SU-DHL-6 (cell line): Measurements from ENCODE around the gene BMP6.

Experiments used
- H2AFZ ChIP-seq: fragments of 200-600 bp; sonication (generic); 2 replicates; pipeline ENCODE4 v1.6.1; 2014; ENCODE audit warnings: low read depth, mild to moderate bottlenecking, moderate library complexity, mixed read lengths, antibody characterized with exemption, low read length; ENCODE audit not compliant: severe bottlenecking
- H3F3A ChIP-seq: fragments of 200-600 bp; shearing (Covaris generic); 2 replicates; pipeline ENCODE4 v1.6.0; 2016; ENCODE audit warnings: antibody characterized with exemption, mild to moderate bottlenecking; ENCODE audit not compliant: insufficient read depth
- H3K27ac ChIP-seq: fragments of 200-600 bp; sonication (generic); 2 replicates; pipeline ENCODE4 v1.5.1; 2016; ENCODE audit warnings: low read depth, mild to moderate bottlenecking, low read length, moderate library complexity, mixed read lengths
- H3K27me3 ChIP-seq: fragments of 200-600 bp; sonication (generic), shearing (Covaris generic); 2 replicates; pipeline ENCODE4 v1.6.0; 2014; ENCODE audit warnings: mild to moderate bottlenecking, low read length
- H3K36me3 ChIP-seq: fragments of 200-600 bp; sonication (generic); 2 replicates; pipeline ENCODE4 v1.6.1; 2014; ENCODE audit warnings: mild to moderate bottlenecking, low read length, mixed read lengths
- H3K4me2 ChIP-seq: fragments of 300-600, 200-600 bp; shearing (Covaris generic), sonication (generic); 2 replicates; pipeline ENCODE4 v1.6.0; 2014; ENCODE audit warnings: low read length, low read depth, mild to moderate bottlenecking; ENCODE audit not compliant: poor library complexity, severe bottlenecking
- H3K4me3 ChIP-seq: fragments of 200-600 bp; sonication (generic); 2 replicates; pipeline ENCODE4 v1.5.1; 2014; ENCODE audit warnings: antibody characterized with exemption, low read length, mild to moderate bottlenecking, mixed read lengths; ENCODE audit not compliant: insufficient read depth, poor library complexity, severe bottlenecking
- H3K79me2 ChIP-seq: fragments of 200-600 bp; sonication (generic); 2 replicates; pipeline ENCODE4 v1.6.1; 2014; ENCODE audit warnings: mild to moderate bottlenecking, low read length, moderate library complexity; ENCODE audit not compliant: insufficient read depth
- H3K9ac ChIP-seq: fragments of 200-600 bp; sonication (generic); 2 replicates; pipeline ENCODE4 v1.7.0; 2014; ENCODE audit warnings: mild to moderate bottlenecking, low read length
- H3K9me2 ChIP-seq: fragments of 200-600 bp; sonication (generic); replicated peaks from 2 replicates; pipeline ENCODE4 v1.6.1; 2014; ENCODE audit warnings: low read length; ENCODE audit not compliant: insufficient read depth
- H3K9me3 ChIP-seq: fragments of 200-600 bp; sonication (generic); 2 replicates; pipeline ENCODE4 v1.6.1; 2014; ENCODE audit warnings: low read length, mixed read lengths; ENCODE audit not compliant: insufficient read depth
- H4K20me1 ChIP-seq: fragments of 200-600 bp; sonication (generic); 2 replicates; pipeline ENCODE4 v1.6.1; 2014; ENCODE audit warnings: low read depth, mild to moderate bottlenecking, antibody characterized with exemption, low read length, moderate library complexity, mixed read lengths
- EZH2phosphoT487 ChIP-seq: fragments of 200-600 bp; sonication (generic), shearing (Covaris generic); conservative IDR thresholded peaks from 2 replicates; pipeline ENCODE4 v1.6.1; 2018; ENCODE audit warnings: mild to moderate bottlenecking, antibody characterized with exemption, low read length, moderate library complexity, mixed read lengths
- TF ChIP-seq, protein P1 (sequence below): fragments of 200-600 bp; sonication (generic); IDR thresholded peaks from one replicate; pipeline ENCODE4 v1.5.1; 2017; ENCODE audit warnings: antibody characterized with exemption, mild to moderate bottlenecking, low read length, moderate library complexity; ENCODE audit not compliant: insufficient read depth, poor library complexity, severe bottlenecking

Gene BMP6

DNA sequence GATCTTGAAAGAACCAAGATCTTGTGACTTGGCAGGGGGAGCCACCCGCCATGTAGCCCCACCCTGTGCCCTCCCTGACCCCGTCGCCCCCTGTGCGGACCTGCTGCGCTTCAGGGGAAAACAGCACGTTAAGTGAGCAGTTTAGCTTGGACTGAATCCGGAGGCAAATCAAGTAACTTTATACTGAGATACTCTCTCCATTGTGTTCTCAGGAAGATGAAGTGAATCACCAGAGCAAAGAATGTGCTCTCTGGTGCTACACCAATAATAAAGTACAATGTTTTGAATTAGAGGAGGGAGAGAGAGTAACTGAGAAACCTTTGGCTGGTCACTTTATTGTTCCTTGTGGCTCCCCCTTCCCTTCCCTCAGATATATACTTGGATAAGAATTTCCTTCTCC lies 101.2 kb downstream of the BMP6 start:
- no peaks in the 10 kb centered on the region for H3K27me3 ChIP-seq
- H3K36me3 ChIP-seq: no peaks in the 10 kb centered on the region
- H3K9me2 ChIP-seq: no peaks in the 10 kb centered on the region
- H3K9me3 ChIP-seq: 0 out of 2 replicates have a peak, but pooled peaks cover 9% of the 10 kb centered on the region
- no peaks in the 10 kb centered on the region for H4K20me1 ChIP-seq
- H3F3A ChIP-seq: no peaks in the 10 kb centered on the region
- no peak overlapping the region for H3K4me2 ChIP-seq
- H2AFZ ChIP-seq: no peak overlapping the region
- TF ChIP-seq EZH2phosphoT487: no peak
- TF ChIP-seq, protein P1, sequence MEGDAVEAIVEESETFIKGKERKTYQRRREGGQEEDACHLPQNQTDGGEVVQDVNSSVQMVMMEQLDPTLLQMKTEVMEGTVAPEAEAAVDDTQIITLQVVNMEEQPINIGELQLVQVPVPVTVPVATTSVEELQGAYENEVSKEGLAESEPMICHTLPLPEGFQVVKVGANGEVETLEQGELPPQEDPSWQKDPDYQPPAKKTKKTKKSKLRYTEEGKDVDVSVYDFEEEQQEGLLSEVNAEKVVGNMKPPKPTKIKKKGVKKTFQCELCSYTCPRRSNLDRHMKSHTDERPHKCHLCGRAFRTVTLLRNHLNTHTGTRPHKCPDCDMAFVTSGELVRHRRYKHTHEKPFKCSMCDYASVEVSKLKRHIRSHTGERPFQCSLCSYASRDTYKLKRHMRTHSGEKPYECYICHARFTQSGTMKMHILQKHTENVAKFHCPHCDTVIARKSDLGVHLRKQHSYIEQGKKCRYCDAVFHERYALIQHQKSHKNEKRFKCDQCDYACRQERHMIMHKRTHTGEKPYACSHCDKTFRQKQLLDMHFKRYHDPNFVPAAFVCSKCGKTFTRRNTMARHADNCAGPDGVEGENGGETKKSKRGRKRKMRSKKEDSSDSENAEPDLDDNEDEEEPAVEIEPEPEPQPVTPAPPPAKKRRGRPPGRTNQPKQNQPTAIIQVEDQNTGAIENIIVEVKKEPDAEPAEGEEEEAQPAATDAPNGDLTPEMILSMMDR: no peak
- no peak overlapping the region for H3K27ac ChIP-seq
- no peak overlapping the region for H3K4me3 ChIP-seq
- H3K79me2 ChIP-seq: no peaks in the 10 kb centered on the region
- no peak overlapping the region for H3K9ac ChIP-seq

DNA sequence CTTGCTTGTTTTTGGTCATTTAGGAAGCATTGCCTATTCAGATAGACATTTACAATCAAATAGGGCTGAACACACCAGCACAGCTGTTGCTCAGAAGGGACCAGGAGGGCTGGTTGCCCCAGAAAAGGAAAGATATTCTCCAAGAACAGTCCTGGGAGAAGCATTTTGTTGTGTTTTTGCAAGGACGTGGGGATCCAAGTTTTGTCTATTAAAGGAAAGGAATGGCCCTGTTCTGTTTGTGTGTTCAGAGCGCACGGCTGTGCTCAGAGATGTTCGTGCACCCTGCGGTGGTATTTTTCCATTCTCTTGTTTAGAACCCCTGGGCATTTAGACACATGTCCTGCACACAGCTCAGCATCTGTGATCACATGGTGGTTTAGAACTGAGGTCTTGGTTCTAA lies 102.2 kb downstream of the BMP6 start:
- H3K27me3 ChIP-seq: no peaks in the 10 kb centered on the region
- no peaks in the 10 kb centered on the region for H3K36me3 ChIP-seq
- H3K4me2 ChIP-seq: no peak overlapping the region
- no peaks in the 10 kb centered on the region for H3K9me2 ChIP-seq
- H3K27ac ChIP-seq: no peak overlapping the region
- no peaks in the 10 kb centered on the region for H3F3A ChIP-seq
- no peak overlapping the region for H3K4me3 ChIP-seq
- no peaks in the 10 kb centered on the region for H3K79me2 ChIP-seq
- H3K9ac ChIP-seq: no peak overlapping the region
- H3K9me3 ChIP-seq: 0 out of 2 replicates have a peak, but pooled peaks cover 9% of the 10 kb centered on the region
- no peak for TF ChIP-seq EZH2phosphoT487
- TF ChIP-seq, protein P1: no peak
- no peaks in the 10 kb centered on the region for H4K20me1 ChIP-seq
- no peak overlapping the region for H2AFZ ChIP-seq

DNA sequence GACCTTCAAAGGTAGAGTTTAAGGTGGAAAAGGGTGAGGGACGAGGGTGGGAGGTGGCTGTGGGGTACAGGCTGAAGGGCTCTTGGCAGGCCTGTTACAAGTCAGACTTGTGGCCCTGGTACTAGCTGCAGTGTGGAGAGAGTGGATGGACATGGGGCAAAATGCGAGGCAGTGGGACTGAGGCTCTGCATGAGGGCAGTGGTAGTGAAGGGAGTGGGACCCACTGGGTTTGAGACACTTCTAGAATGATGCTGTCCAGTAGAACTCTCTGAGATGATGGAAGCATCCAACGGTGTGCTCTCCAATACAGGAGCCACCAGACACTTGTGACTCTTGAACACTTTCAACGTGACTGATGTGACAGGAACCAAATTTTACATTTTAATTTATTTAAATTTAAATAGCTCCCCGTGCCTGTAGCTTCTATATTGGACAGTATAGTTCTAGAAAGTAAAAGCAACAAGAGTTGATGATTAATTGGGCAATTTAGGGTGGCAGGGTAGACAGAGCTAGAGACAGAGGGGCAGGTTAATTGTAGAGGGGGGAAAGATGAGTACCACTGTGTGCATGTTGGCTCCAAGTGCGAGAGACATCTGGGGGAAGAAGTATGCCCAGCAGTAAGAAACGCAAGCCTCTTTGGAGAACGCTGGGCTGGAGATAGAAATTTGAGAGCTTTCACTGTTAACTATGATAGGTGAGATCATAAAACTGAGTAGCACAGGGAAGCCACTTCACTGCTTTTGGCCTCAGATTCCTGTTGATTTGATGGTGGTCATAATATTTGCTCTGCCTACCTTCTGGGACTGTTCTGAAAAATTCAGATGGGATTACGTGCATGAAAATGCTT lies 107.2 kb downstream of the BMP6 start:
- H4K20me1 ChIP-seq: no peaks in the 10 kb centered on the region

More for the DNA sequence above, 107.2 kb downstream of the BMP6 start:
- Histone ChIP-seq H3K4me3 (no peak overlapping the region), H3K9me3 (0 out of 2 replicates have a peak, but pooled peaks cover 9% of the 10 kb centered on the region), H2AFZ (no peak overlapping the region), H3K9me2 (no peaks in the 10 kb centered on the region), H3K4me2 (no peak overlapping the region), H3K27me3 (no peaks in the 10 kb centered on the region), H3F3A (no peaks in the 10 kb centered on the region), H3K79me2 (no peaks in the 10 kb centered on the region), H3K36me3 (no peaks in the 10 kb centered on the region), H3K9ac (no peak overlapping the region), H3K27ac (no peak overlapping the region)
- TF ChIP-seq EZH2phosphoT487: no peak
- TF ChIP-seq, protein P1: no peak
